GM12874 (cell line): ENCODE data around the gene NUPR1.

Experiments used
- CTCF ChIP-seq: IDR thresholded peaks from 2 replicates; pipeline ENCODE4 v1.5.1; 2011; ENCODE audit warnings: low read depth, mild to moderate bottlenecking, control low read depth, low read length, moderate library complexity; ENCODE audit not compliant: insufficient read depth

NUPR1 gene

DNA sequence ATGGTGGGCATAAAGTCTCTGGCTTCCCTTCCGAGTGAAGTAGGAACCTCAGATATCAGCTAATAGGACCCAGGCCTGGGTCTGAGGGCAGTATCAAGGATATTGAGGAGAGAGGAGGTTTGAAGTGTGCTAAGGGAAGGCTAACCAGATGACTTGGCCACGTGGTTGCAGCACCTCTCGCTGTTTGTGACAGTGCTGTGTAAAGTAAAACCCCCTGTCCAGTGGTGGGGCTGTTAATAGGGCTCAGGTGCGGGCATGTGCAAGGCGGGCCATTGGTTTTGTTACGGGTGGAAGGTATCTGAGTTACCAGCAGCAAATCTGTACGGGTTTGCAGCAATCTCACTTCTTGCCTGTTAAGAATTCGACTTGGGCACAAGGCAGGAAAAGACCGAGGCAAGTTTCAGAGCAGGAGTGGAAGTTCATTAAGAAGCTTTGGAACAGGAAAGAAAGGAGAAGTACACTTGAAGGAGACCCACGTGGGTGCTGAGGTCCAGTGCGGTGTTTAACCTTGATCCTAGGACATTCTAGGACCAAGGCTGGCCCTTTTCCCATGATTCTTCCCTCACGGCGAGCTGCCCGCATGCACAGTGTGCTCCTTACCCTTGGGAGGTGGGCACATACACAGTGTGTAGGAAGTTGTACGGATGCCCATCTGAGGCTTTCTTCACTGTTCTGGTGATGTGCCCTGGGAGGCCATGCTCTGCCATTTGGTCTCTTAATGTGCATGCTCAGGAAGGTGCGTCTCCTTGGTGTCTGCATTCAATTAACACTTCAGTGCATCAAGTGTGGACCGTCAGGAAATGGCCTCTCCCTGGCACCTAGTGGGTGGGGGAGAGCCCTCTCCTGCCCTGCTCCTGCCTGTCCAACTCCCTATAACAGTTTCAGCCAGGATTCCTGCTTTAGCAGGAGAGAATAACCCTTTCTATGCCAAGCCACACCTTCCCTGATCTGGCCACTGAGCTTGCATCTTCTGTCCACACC, 35.3 kb upstream of the NUPR1 start:
- no peak for TF ChIP-seq CTCF

DNA sequence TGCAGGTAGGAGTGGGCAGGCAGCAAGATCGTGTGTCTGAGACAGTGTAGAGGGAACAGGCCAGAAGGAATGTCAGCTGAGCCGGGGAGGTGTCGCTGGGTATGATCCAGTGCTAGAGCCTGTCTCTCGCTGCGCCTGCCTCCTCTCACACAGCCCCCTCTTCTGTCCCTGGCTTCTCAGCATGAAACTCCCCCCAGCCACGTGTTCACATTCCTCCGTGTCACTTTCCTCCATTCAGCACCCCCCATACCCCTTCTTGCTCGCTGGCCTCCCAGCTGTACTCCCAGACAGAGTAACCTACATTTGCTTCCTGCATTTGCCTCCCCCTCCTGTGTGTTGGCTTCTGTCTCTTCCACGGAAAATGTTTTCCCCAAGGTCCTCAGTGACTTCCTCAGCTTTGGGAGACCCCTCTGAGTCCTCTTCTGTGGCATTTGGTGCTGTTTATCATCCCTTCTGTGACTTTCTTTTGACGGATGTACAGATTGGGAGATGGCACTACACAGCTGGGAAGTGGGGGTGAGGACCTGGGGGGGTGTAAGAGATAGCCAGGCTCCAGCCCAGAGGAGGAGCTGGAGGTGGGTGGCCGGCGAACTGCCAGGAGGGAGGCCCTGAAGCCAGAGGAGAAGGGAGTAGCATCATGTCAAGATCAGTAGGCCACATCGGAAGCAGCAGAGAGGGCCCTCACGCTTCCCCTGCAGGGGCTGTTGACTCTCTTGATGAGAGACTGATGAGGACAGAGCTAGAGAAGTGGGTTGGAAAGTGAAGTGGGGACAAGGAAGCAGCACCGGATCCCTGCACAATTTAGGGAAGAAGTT, 34.1 kb upstream of the NUPR1 start:
- no peak for TF ChIP-seq CTCF

GRCh38 chr16:28569968-28570752, 31.4 kb upstream of the NUPR1 start:
- no peak for TF ChIP-seq CTCF

GRCh38 chr16:28569021-28569420, 30.2 kb upstream of the NUPR1 start:
- no peak for TF ChIP-seq CTCF

DNA sequence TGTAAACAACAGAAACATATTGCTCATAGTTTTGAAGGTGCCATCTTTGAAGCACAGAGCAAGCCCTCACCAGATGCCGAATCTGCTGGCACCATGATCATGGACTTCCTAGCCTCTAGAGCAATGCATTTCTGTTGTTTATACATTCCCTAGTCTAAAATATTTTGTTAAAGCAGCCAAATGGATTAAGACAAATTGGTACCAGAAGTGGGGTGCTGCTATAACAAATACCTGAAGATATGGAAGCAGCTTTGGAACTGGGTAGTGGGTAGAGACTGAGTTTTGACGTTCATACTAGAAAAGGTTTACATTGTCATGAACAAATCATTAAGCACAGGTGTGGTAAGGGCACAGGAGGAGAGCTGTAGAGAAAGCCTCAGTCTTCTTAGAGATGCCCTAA, 28.5 kb upstream of the NUPR1 start:
- TF ChIP-seq CTCF = no peak

DNA sequence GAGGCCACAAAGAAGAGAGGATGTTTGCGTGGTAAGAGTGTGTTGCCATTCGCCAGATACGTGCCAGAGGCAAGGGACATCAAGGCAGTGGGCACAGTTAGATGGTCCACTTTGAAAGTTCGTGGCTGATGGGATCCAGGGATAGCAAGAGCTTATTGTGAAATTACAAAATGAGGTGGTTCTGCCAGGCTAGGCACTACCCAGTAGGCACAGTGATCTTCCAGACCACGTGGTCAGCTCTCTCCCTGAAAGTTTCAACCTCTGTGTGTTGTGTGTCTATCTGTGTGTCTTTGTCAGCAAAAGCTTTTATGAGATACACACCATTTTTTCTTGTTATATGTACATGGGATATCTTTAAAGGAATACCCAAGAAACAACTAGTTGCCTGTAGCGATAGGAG, 24.4 kb upstream of the NUPR1 start:
- no peak for TF ChIP-seq CTCF
